HG03139 (cell line): ENCODE data around the gene ARHGEF37.

Experiments used
- ATAC-seq: cut with Tn5 transposase; IDR thresholded peaks from one replicate; pipeline ENCODE4 v1.9.1; 2021; ENCODE audit not compliant: unreplicated experiment

ARHGEF37 gene

GRCh38 chr5:149623473-149623872, 42.2 kb downstream of the ARHGEF37 start:
- ATAC-seq = no peak

- ATAC-seq = no peak
Observed at GRCh38 chr5:149627070-149627469, 45.8 kb downstream of the ARHGEF37 start.

- no peak for ATAC-seq
Observed at GRCh38 chr5:149628221-149628620, 46.9 kb downstream of the ARHGEF37 start.

GRCh38 chr5:149628846-149629388, 47.6 kb downstream of the ARHGEF37 start:
- ATAC-seq = no peak

- ATAC-seq = no peak
Observed at GRCh38 chr5:149629421-149629820, 48.1 kb downstream of the ARHGEF37 start.

GRCh38 chr5:149630337-149630736, 49.0 kb downstream of the ARHGEF37 start:
- no peak for ATAC-seq

- no peak for ATAC-seq
Observed at GRCh38 chr5:149631506-149631905, 50.2 kb downstream of the ARHGEF37 start.

- ATAC-seq = no peak
Observed at GRCh38 chr5:149632311-149633251, 51.3 kb downstream of the ARHGEF37 start.

GRCh38 chr5:149633476-149634350, 52.4 kb downstream of the ARHGEF37 start:
- no peak for ATAC-seq

- no peak for ATAC-seq
Observed at GRCh38 chr5:149635394-149635793, 54.1 kb downstream of the ARHGEF37 start.

- no peak for ATAC-seq
Observed at GRCh38 chr5:149636191-149636860, 55.0 kb downstream of the ARHGEF37 start.

GRCh38 chr5:149636861-149637246, 55.6 kb downstream of the ARHGEF37 start:
- ATAC-seq = no peak

GRCh38 chr5:149638136-149638535, 56.8 kb downstream of the ARHGEF37 start:
- no peak for ATAC-seq

- no peak for ATAC-seq
Observed at GRCh38 chr5:149638546-149639241, 57.4 kb downstream of the ARHGEF37 start.

- ATAC-seq = no peak
Observed at GRCh38 chr5:149639737-149640136, 58.4 kb downstream of the ARHGEF37 start.

- no peak for ATAC-seq
Observed at GRCh38 chr5:149640350-149640999, 59.2 kb downstream of the ARHGEF37 start.

- ATAC-seq = no peak
Observed at GRCh38 chr5:149641000-149641576, 59.8 kb downstream of the ARHGEF37 start.

- no peak for ATAC-seq
Observed at GRCh38 chr5:149641600-149641999, 60.3 kb downstream of the ARHGEF37 start.

- ATAC-seq = no peak
Observed at GRCh38 chr5:149643781-149644180, 62.5 kb downstream of the ARHGEF37 start.
